Caki2 (cell line): ENCODE measurements around the gene FZD4. TPM values are rescaled to one million over a fixed set of nuclear protein-coding genes. Genes with fewer than 3 reads are reported as not detected.

Experiments used
- total RNA-seq: library from RNA; depleted of rRNA; stranded (reverse); fragments of >200 nt; shearing (Covaris generic); gene quantifications from 2 replicates; pipeline ENCODE4 v1.2.3, GENCODE V29; 2014; ENCODE audit warnings: low replicate concordance; rRNA removed

The FZD4 gene
- total RNA-seq, 1 experiment from 2014 or later = 0.81 TPM

Other genes starting within 250 kb of the FZD4 start
- gene PRSS23, start 154.9 kb downstream of the FZD4 start, total RNA-seq = 47.9 and 67.9 TPM in 2 replicates
- 11.0 and 13.8 TPM in 2 replicates for gene TMEM135, start 82.5 kb upstream of the FZD4 start, total RNA-seq